Heart left ventricle (tissue), 13 donors: ENCODE results near the gene DMBX1.

Source experiments
- CTCF ChIP-seq, 12 donors: fragments of 200-600 bp; sonication (generic) in 4 of 12; IDR thresholded peaks; one replicate each; pipeline versions ENCODE4 v1.5.0 to v1.8.0; 2018 to 2022; ENCODE audit warnings: antibody characterized with exemption in 12 of 12, mild to moderate bottlenecking in 5 of 12
- POLR2A ChIP-seq, 2 donors: fragments of 450-650 bp; IDR thresholded peaks; one replicate each; pipeline ENCODE4 v1.6.1; 2017; ENCODE audit warnings: antibody characterized with exemption in 2 of 2, mild to moderate bottlenecking in 2 of 2, moderate library complexity in 2 of 2
- donor health status: ischemic (EF 13 %, LVEDD 7.1; RV severe dilation, severe dysfunction).
- donor health status: DM: no; HTN: yes; CAD: no.
- donor health status: DM: no; HTN: no; CAD: no.
- donor health status: ischemic (EF 25% LVEDD 6.9; RV normal size, moderate dysfunction).
- donor health status: ischemic (EF 25% LVEDD 5.7; RV mildly dilated, moderate dysfunction).
- donor health status: ischemic (EF 35%, LVEDD 5.7; RV mildly dilated, moderate dysfunction).
- donor health status: nonischemic (EF 11% LVEDD 7.7; RV severe dilation, severe dysfunction).
- donor health status: DM: yes; HTN: yes; CAD: no.
- donor health status: PGD.
- donor health status: ischemic (EF 29% LVEDD 5.4; RV normal size, mild dysfunction).
- donor health status: nonischemic (EF 23%, LVEDD 6.1; RV moderate dilation, normal function).

GRCh38 chr1:46474570-46474969 lies 15.1 kb upstream of the DMBX1 start:
- TF ChIP-seq POLR2A (IDR thresholded peaks at IDR 0.05) (no peak), CTCF (IDR thresholded peaks at IDR 0.05) (no peak)
